AG04449 (cell line): ENCODE measurements around the gene EFNA5.

Source experiments
- CTCF ChIA-PET: fragments of 350-600 bp; formaldehyde crosslinking; extraction: SDS; loops from one replicate; lab custom pipeline; 2021; ENCODE audit warnings: antibody characterized with exemption; lab: Yijun Ruan, JAX
- POLR2A ChIA-PET: fragments of 400-600, 350-600 bp; formaldehyde crosslinking; extraction: SDS; loops from one replicate; lab custom pipeline; 2020; ENCODE audit warnings: antibody characterized with exemption, inconsistent platforms; lab: Yijun Ruan, JAX
- DNase-seq: peaks from one replicate; pipeline ENCODE4 v3.0.0-alpha.2; 2010; ENCODE audit warnings: low read depth, low spot score
- H3K4me3 ChIP-seq: 2 replicates; pipeline ENCODE4 v1.5.1; 2011; ENCODE audit warnings: low read depth, mild to moderate bottlenecking, control low read depth, low read length
- TF ChIP-seq, protein P1 (sequence below): IDR thresholded peaks from one replicate; pipeline ENCODE4 v1.5.1; 2011; ENCODE audit warnings: mild to moderate bottlenecking, moderate library complexity, low read length, control low read depth, inconsistent platforms; ENCODE audit not compliant: insufficient read depth; ENCODE audit errors: missing control alignments

Gene EFNA5

DNA sequence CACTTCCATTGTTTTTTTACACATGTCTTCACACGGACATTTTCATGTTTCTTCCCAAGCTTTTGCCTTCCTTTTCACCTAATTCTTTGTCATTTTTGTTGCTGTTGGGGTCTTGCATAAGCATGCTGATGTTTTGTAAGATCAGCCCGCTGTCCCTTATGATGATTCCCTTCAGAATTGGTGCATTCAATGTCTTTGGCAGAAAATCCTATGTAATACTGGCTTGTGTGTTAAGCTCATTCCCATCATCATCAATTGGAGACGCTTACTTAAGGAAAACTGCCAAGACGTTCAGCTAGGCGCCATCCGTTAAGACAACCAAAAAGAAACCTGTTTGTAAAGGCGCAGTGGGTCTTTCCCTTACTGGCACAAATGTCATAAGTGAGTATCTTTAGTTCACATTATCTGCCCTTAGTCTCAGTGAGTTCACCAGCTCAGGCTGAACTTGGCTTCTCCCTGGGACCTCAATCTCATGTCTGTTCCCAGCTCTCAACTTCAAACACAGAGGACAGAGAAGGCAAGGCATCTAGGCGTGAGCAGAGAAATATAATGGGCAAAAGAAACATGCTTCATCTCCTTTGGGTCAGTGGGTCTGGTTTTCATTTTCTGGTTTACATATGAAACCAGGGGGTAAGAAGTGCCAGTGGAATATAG lies 97.9 kb downstream of the EFNA5 start:
- H3K4me3 ChIP-seq = no peak overlapping the region
- DNase-seq = no peak
- POLR2A ChIA-PET = no interaction called here
- CTCF ChIA-PET = interaction anchor here (0.6 to 3.4 kb wide), 41 partner anchors 8 to 1681 kb away, joined by 3 to 43 read pairs (median 3); no protein-coding TSS in a partner anchor
- TF ChIP-seq, protein P1, sequence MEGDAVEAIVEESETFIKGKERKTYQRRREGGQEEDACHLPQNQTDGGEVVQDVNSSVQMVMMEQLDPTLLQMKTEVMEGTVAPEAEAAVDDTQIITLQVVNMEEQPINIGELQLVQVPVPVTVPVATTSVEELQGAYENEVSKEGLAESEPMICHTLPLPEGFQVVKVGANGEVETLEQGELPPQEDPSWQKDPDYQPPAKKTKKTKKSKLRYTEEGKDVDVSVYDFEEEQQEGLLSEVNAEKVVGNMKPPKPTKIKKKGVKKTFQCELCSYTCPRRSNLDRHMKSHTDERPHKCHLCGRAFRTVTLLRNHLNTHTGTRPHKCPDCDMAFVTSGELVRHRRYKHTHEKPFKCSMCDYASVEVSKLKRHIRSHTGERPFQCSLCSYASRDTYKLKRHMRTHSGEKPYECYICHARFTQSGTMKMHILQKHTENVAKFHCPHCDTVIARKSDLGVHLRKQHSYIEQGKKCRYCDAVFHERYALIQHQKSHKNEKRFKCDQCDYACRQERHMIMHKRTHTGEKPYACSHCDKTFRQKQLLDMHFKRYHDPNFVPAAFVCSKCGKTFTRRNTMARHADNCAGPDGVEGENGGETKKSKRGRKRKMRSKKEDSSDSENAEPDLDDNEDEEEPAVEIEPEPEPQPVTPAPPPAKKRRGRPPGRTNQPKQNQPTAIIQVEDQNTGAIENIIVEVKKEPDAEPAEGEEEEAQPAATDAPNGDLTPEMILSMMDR = no peak

DNA sequence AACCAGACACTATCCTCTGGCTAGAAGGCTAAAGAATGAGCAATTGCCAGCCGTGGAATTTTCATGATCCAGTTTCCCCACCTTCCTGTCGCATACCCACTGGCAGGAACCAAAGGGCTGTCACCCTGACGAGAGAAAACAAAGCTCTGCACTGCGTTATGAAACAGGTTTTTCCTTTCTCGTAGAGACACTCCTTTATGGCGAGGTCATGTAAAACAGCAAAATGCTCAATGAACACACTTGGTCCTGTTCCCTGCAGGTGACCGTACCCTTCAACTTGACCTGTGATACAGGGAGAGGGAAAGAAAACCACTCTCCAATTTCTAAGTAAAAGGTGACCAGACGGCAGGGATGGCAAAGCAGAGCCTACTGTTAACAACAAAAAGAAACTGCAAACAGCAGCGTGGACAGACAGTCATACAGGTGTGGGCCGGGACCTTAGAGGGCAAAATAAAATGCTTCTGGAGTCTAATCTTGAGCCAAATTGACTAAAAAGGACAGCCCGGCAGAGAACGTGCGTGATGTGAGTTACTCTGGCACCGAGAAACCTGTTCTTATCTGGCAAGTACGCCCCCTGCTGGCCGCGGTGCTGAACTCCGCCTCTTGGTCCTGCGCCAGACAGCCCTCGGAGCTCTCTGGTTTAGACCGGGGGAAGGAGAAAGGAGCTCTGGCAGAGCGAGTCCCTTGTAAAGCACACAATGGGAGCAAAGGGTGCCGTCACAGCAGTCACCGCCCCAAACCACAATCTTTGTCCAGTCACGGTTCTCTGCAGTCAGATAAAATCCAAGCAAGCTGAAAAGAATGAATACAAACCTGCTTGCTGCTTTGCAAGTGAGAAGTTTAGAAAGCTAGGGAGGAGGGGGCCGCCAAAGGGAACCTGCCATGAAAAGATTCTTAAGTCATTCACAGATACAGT lies 98.9 kb downstream of the EFNA5 start:
- no peak for DNase-seq
- H3K4me3 ChIP-seq = peak overlapping the region; percentile 51
- POLR2A ChIA-PET = no interaction called here
- CTCF ChIA-PET = interaction anchor here (0.6 to 3.4 kb wide), 42 partner anchors 9 to 1680 kb away, joined by 3 to 43 read pairs (median 3); no protein-coding TSS in a partner anchor
- TF ChIP-seq, protein P1 = peak; percentile 93

DNA sequence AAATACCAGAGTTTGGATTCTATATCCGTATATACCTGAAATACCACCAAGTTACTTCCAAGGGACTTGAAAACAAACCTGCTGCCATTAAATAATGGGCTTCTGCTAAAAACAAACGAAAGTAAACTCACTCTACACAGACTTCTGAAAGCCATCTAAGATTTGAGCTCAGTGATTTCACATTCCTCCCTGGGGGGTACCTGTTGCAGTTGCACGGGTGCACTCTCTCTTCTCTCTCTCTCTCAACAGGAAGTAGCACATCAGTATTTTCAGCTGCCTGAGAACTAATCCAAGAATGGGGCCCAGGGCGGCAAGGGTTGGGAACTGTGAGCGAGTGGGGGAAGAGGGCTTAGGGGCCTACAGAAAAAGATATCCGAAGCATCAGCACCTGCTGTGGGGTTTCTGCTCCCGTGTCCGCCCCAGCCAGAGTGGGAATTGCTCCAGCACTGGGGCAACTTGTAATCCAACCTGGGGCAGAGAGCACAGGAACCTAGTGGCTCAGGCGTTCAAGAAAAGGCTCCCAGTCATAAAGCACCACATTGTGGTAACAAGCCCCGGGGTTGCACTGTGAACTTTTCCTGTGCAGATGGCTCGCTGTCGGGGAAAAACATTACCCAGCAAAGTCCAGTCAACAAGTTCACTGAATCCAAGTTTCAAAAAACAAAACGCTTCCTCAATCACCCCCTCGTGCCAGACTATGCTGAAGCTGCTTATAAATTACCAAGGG lies 99.8 kb downstream of the EFNA5 start:
- H3K4me3 ChIP-seq = no peak overlapping the region
- no peak for DNase-seq
- TF ChIP-seq, protein P1 = no peak
- POLR2A ChIA-PET = no interaction called here
- CTCF ChIA-PET = interaction anchor here (0.6 to 3.4 kb wide), 13 partner anchors 9 to 1137 kb away, joined by 3 to 43 read pairs (median 6); no protein-coding TSS in a partner anchor

DNA sequence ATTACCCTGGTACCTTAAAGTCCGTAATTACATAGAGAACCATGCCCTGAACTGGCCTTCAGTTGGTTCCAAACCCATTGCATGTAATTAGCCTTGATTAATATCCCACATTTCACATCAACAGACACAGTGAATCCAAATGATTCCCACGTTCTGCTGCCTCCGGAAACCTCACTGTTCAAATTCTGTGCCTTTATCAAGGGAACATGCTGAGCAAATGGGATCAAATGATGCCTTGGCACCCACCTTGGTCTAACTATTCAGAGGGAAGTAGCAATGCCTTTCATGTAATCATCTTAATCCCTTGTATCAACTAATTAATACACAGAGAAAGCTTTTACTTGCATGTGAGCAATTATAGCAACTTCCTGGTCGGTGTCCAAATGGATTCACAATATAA lies 100.6 kb downstream of the EFNA5 start:
- CTCF ChIA-PET = interaction anchor here (1.3 to 3.4 kb wide), 4 partner anchors 8 to 31 kb away, joined by 3 to 43 read pairs (median 24); no protein-coding TSS in a partner anchor
- TF ChIP-seq, protein P1 = no peak
- POLR2A ChIA-PET = no interaction called here
- no peak for DNase-seq
- H3K4me3 ChIP-seq = no peak overlapping the region

DNA sequence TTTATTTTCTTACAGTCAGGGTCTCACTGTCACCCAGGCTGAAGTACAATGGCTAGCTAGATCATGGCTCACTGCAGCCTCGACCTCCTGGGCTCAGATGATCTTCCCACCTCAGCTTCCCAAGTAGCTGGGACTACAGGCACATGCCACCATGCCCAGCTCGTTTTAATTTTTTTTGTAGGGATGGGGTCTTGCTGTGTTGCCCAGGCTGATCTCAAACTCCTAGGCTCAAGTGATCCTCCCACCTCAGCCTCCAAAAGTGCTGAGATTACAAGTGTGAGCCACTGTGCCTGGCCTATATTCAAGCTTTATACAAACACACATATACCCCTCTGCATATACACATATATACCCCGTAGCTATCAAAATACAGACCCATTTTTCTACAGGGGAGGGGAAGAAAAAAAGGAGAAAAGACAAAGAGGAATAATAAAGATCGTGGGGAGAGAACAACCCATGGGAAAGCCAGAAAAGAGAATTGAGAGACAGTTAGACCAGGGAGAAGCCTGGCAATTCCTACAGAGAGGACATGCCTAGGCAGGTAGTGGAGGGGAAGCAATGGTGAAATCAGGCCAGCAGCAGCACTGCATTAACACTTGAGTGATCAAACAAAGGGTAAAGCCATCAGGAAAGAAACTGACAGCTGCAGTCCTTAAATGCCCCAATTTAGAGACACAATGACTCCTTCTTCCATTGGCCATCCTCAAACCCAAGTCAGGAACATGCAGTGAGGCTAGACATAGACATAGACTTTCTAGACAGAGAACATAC lies 102.7 kb downstream of the EFNA5 start:
- H3K4me3 ChIP-seq = no peak overlapping the region
- TF ChIP-seq, protein P1 = no peak
- no peak for DNase-seq
- ChIA-PET CTCF (interaction anchor here (0.7 to 2.5 kb wide), 2 partner anchors 8 to 425 kb away, joined by 3 to 7 read pairs; no protein-coding TSS in a partner anchor), POLR2A (no interaction called here)
